Measurements from ENCODE around the gene FGL2. TPM values are rescaled to one million over a fixed set of nuclear protein-coding genes. Genes with fewer than 3 reads are reported as not detected.
A peak's percentile ranks its signal among the peaks of the same experiment; 100 is the strongest.

FGL2 gene
- total and polyA plus RNA-seq, 2 experiments from 2014 or later: not detected

DNA sequence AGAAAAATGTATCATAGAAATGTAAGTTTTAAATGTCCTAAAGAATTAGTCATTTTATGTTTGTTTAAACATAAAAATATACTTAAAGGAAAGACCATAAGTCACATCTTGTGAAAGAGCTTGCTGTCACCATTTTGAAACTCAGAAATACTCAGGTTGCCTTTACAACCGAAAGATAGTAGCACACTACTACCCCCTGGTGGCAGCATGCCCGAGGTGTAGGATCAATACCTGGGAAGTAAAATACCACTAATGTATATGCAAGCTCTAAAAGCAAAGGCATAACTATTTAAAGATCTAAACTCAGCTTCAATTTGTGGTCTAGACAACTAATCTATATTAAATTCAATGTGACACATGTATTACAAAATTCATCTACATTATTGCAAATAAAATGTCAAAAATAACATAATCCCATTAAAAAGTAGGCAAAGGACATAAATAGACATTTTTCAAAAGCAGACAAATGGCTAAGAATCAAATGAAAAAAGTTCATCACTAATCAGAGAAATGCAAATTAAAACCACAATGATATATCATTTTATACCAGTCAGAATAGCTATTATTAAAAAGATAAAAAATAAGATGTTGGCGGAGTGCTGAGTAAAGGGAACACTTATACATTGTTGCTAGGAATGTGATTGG is 47.7 kb upstream of the FGL2 start:
- H3K36me3 ChIP-seq (ENCODE audit: insufficient read depth): no peaks in the 10 kb centered on the region
- H2AFZ ChIP-seq: no peak overlapping the region
- no peaks in the 10 kb centered on the region for H3K27me3 Mint-ChIP-seq (ENCODE audit: insufficient read depth, low read depth, poor library complexity)
- no peaks in the 10 kb centered on the region for H3K9me2 ChIP-seq (ENCODE audit: insufficient read depth)
- peaks cover 11% of the 10 kb centered on the region for H3K4me1 ChIP-seq (ENCODE audit: insufficient read depth)
- peaks cover 15% of the 10 kb centered on the region for H3K4me1 Mint-ChIP-seq
- no peak overlapping the region for H3K4me3 Mint-ChIP-seq
- ATAC-seq (peak; percentile 90), DNase-seq (ENCODE audit: low spot score) (peak; percentile 94)
- no peaks in the 10 kb centered on the region for H3K9me3 Mint-ChIP-seq
- no peaks in the 10 kb centered on the region for H3K79me2 ChIP-seq (replicated peaks; ENCODE audit: insufficient read depth)
- no peaks in the 10 kb centered on the region for H3F3A ChIP-seq (replicated peaks; ENCODE audit: low read depth)
- no peaks in the 10 kb centered on the region for H4K20me1 ChIP-seq (replicated peaks; ENCODE audit: insufficient read depth)
- no peak overlapping the region for H3K27ac ChIP-seq (ENCODE audit: low read depth)
- no peak overlapping the region for H3K27ac Mint-ChIP-seq
- TF ChIP-seq ZNF331 (CRISPR knock-in tag; IDR thresholded peaks at IDR 0.05; ENCODE audit: low read depth): no peak
- TF ChIP-seq EZH2phosphoT487 (IDR thresholded peaks at IDR 0.05; ENCODE audit: unreplicated experiment): no peak
- TF ChIP-seq STAT1 (IDR thresholded peaks at IDR 0.05; ENCODE audit: unreplicated experiment): no peak
- TF ChIP-seq CTCF (conservative IDR thresholded peaks at IDR 0.05; ENCODE audit: low read depth in 2 of 2): peak; percentile 86 to 91
- no peak for TF ChIP-seq EZH2 (IDR thresholded peaks at IDR 0.05; ENCODE audit: low read depth, unreplicated experiment)
- no peaks in the 10 kb centered on the region for H3K27me3 ChIP-seq (ENCODE audit: insufficient read depth)
- H3K36me3 Mint-ChIP-seq (ENCODE audit: low read depth): no peaks in the 10 kb centered on the region
- no peak overlapping the region for H3K4me3 ChIP-seq
- H3K4me2 ChIP-seq: no peak overlapping the region

DNA sequence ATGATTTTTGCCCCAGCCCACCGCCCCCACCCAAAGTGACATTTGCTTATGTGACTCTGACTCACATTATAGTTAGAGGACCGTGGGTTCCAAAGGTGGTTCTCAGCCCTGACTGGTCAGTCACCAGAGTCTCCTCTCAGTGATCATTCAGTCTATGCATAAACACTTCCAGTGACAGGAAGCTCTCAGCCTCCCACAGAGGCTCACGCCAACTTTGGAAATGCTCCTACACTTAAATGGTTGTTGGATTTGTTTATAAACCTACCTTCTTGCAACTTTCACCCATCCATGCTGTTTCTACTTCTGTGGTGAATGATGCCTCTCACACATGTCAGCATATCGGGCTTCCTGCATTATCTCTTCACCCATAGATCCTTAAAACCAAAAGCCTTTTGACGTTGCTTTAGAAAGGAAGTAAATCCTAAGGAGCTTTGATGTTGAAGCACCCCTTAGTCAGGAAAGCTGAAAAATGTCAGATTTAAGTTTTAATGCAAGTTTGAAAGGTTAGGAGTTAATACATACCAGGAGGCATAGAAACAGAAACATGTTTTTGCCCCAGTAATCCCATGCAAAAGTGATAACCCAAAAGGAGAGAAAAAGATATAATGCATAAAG is 46.5 kb upstream of the FGL2 start:
- H3K4me3 ChIP-seq: no peak overlapping the region
- no peak overlapping the region for H3K4me3 Mint-ChIP-seq
- H4K20me1 ChIP-seq (replicated peaks; ENCODE audit: insufficient read depth): no peaks in the 10 kb centered on the region
- DNase-seq (ENCODE audit: low spot score) (no peak), ATAC-seq (no peak)
- no peak overlapping the region for H3K27ac ChIP-seq (ENCODE audit: low read depth)
- no peak overlapping the region for H3K4me2 ChIP-seq
- H3F3A ChIP-seq (replicated peaks; ENCODE audit: low read depth): no peaks in the 10 kb centered on the region
- H3K27me3 Mint-ChIP-seq (ENCODE audit: insufficient read depth, low read depth, poor library complexity): peaks cover 2% of the 10 kb centered on the region
- peaks cover 25% of the 10 kb centered on the region for H3K4me1 Mint-ChIP-seq
- no peaks in the 10 kb centered on the region for H3K9me3 Mint-ChIP-seq
- no peak overlapping the region for H2AFZ ChIP-seq
- no peaks in the 10 kb centered on the region for H3K36me3 ChIP-seq (ENCODE audit: insufficient read depth)
- H3K79me2 ChIP-seq (replicated peaks; ENCODE audit: insufficient read depth): no peaks in the 10 kb centered on the region
- H3K4me1 ChIP-seq (ENCODE audit: insufficient read depth): peaks cover 18% of the 10 kb centered on the region
- no peaks in the 10 kb centered on the region for H3K36me3 Mint-ChIP-seq (ENCODE audit: low read depth)
- no peaks in the 10 kb centered on the region for H3K27me3 ChIP-seq (ENCODE audit: insufficient read depth)
- H3K9me2 ChIP-seq (ENCODE audit: insufficient read depth): no peaks in the 10 kb centered on the region
- H3K27ac Mint-ChIP-seq: no peak overlapping the region
- TF ChIP-seq STAT1 (IDR thresholded peaks at IDR 0.05; ENCODE audit: unreplicated experiment) (no peak), ZNF114 (CRISPR knock-in tag; IDR thresholded peaks at IDR 0.05) (no peak), NANOG (IDR thresholded peaks at IDR 0.05; ENCODE audit: borderline replicate concordance) (no peak), JUNB (IDR thresholded peaks at IDR 0.05; ENCODE audit: unreplicated experiment) (no peak), REST (IDR thresholded peaks at IDR 0.05; ENCODE audit: unreplicated experiment) (no peak)
- TF ChIP-seq, protein P1, sequence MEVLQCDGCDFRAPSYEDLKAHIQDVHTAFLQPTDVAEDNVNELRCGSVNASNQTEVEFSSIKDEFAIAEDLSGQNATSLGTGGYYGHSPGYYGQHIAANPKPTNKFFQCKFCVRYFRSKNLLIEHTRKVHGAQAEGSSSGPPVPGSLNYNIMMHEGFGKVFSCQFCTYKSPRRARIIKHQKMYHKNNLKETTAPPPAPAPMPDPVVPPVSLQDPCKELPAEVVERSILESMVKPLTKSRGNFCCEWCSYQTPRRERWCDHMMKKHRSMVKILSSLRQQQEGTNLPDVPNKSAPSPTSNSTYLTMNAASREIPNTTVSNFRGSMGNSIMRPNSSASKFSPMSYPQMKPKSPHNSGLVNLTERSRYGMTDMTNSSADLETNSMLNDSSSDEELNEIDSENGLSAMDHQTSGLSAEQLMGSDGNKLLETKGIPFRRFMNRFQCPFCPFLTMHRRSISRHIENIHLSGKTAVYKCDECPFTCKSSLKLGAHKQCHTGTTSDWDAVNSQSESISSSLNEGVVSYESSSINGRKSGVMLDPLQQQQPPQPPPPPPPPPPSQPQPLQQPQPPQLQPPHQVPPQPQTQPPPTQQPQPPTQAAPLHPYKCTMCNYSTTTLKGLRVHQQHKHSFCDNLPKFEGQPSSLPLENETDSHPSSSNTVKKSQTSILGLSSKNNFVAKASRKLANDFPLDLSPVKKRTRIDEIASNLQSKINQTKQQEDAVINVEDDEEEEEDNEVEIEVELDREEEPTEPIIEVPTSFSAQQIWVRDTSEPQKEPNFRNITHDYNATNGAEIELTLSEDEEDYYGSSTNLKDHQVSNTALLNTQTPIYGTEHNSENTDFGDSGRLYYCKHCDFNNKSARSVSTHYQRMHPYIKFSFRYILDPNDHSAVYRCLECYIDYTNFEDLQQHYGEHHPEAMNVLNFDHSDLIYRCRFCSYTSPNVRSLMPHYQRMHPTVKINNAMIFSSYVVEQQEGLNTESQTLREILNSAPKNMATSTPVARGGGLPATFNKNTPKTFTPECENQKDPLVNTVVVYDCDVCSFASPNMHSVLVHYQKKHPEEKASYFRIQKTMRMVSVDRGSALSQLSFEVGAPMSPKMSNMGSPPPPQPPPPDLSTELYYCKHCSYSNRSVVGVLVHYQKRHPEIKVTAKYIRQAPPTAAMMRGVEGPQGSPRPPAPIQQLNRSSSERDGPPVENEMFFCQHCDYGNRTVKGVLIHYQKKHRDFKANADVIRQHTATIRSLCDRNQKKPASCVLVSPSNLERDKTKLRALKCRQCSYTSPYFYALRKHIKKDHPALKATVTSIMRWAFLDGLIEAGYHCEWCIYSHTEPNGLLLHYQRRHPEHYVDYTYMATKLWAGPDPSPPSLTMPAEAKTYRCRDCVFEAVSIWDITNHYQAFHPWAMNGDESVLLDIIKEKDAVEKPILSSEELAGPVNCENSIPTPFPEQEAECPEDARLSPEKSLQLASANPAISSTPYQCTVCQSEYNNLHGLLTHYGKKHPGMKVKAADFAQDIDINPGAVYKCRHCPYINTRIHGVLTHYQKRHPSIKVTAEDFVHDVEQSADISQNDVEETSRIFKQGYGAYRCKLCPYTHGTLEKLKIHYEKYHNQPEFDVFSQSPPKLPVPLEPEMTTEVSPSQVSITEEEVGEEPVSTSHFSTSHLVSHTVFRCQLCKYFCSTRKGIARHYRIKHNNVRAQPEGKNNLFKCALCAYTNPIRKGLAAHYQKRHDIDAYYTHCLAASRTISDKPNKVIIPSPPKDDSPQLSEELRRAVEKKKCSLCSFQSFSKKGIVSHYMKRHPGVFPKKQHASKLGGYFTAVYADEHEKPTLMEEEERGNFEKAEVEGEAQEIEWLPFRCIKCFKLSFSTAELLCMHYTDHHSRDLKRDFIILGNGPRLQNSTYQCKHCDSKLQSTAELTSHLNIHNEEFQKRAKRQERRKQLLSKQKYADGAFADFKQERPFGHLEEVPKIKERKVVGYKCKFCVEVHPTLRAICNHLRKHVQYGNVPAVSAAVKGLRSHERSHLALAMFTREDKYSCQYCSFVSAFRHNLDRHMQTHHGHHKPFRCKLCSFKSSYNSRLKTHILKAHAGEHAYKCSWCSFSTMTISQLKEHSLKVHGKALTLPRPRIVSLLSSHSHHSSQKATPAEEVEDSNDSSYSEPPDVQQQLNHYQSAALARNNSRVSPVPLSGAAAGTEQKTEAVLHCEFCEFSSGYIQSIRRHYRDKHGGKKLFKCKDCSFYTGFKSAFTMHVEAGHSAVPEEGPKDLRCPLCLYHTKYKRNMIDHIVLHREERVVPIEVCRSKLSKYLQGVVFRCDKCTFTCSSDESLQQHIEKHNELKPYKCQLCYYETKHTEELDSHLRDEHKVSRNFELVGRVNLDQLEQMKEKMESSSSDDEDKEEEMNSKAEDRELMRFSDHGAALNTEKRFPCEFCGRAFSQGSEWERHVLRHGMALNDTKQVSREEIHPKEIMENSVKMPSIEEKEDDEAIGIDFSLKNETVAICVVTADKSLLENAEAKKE (CRISPR knock-in tag; IDR thresholded peaks at IDR 0.05): no peak

Measured in GM23338 (cell line).